ENCODE data around the gene CARNS1.
"Not testable (repeated sequence)": the region's sequence is repeated elsewhere in the genome, so short reads cannot be mapped to it uniquely, and the experiment has no call there.

CARNS1 gene

DNA sequence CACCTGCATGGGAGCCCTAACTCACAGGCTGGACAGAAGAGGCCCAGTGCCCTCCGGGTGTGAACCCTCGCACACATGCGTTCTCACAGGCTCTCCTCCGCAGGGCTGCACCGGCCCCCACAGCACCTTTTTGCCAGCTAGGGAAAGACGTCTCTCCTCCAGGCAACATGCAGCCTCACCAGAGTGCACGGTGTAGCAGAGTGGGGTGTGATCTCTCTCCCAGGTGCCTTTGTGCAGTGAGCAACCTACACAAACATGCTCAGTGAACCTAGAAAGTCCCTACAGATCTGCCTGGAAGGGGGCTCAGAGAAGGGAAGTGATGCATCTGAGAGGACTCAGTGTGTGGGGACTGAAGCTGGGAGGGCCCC, 3.7 kb upstream of the CARNS1 start:
- DNase-seq = no peak

GRCh38 chr11:67412495-67413179, 2.8 kb upstream of the CARNS1 start:
- DNase-seq = no peak

DNA sequence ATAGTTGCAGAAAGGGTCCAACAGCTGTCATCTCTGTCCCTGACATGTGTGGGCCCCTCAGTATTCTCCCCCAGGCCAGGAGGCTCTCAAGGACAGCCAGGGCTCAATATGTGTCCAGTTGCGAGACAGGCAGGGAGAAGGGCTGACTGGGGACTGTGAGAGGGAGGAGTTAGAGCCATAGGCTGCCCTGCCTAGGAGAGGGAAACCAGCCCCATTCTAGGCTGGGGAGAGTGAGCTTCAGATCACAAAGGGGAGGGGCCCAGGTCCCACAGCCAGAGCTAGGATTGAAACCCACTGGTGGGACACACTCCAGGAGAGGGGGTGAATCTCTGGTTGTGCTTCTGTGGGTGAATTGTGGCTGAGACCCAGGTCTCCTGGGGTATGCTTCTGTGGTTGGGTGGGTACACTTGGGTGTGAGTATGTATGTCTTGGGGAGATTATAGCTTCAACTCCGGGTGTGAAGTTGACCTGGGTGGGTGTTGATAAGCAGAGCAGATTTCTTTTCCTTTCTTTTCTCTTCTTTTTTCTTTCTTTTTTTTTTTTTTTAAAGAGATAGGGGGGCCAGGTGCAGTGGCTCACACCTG, 2.1 kb upstream of the CARNS1 start:
- no peak for DNase-seq

DNA sequence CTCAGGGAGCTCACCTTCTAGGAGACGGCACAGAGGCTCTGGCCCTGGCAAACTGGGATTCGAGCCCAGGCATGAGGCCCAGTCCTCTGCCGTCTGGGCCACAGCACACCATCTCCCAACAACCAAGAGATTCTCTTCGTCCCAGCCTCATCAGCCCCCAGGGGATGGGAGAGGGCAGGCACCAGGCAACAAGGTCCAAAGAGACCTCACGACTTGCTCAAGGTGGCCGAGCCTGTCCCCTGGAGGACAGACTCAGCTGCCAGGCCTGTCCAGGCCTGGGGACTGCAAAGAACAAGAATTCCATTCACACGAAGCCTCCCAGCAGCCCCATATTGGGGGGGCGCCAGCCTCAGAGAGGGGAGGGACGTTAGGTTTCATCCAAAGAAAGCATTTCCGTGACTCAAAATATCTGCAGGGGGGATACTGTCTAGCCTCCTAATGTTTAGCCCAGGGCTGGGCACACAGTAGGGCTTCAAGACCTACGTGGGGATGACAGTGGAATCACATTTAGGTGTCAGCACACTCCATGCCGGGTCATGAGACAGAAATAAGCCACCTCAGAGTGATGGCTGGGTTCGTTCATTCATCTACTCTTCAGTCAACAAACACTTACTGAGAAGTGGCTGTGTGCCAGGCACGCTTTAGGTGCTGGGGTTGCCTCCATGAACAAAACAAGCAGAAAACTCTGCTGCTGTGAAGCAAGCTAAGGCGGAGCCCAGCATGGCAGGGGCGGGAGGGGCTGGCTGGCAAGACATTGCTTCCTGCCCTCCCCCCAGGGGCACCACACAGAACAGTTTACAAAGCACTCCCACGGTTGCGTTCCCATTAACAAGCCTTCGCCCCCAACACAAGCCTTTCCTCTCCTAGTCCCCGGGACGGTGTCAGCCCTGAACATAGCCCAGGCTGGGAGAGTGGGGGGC, 1.2 kb downstream of the CARNS1 start:
- no peak for DNase-seq

DNA sequence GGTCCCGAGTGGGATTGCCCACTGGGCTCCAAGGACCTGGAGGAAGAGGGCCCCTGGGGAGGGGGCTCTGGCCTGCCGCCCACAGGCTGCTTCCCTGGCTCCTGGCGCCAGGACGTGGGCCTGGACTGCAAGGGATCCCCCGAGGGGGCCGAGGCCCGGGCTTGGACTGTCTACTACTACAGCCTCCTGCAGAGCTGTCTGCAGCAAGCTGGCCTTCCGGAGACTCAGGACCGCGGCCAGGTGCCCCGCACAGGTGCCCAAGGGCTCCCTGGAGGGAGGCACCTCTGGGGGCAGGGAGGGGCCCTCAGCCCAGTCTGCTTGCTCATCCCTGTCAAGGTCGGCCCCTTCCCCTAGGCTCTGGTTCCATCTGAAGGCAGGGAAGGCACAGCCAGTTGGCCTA, 1.9 kb downstream of the CARNS1 start:
- DNase-seq = no peak

DNA sequence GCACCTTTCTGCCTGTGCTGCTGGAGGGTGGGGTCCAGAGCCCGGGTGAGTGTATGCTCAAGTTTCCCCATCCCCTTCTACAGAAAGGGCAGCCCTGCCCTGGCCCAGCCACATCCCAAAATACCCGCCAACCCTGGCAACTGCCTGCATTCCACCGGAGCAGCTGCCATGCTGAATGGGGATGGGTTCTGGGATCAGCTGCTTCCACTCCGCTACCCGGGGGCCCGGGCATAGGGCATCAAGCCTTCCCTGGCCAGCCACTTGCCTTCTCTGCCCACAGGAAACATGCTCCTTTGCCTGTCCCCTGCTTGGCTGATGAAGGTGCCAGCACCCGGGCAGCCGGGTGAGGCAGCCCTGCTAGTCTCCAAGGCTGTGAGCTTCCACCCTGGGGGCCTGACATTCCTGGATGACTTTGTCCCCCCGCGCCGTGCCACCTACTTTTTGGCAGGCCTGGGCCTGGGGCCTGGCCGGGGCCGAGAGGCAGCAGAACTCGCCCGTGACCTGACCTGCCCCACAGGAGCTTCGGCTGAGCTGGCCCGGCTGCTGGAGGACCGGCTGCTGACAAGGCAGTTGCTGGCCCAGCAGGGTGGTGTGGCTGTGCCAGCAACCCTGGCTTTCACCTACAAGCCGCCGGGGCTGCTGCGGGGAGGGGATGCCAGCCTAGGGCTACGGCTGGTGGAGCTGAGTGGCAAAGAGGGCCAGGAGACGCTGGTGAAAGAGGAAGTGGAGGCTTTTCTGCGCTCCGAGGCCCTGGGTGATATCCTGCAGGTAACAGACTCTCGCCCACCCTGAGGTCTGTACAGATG, 3.2 kb downstream of the CARNS1 start:
- no peak for DNase-seq

DNA sequence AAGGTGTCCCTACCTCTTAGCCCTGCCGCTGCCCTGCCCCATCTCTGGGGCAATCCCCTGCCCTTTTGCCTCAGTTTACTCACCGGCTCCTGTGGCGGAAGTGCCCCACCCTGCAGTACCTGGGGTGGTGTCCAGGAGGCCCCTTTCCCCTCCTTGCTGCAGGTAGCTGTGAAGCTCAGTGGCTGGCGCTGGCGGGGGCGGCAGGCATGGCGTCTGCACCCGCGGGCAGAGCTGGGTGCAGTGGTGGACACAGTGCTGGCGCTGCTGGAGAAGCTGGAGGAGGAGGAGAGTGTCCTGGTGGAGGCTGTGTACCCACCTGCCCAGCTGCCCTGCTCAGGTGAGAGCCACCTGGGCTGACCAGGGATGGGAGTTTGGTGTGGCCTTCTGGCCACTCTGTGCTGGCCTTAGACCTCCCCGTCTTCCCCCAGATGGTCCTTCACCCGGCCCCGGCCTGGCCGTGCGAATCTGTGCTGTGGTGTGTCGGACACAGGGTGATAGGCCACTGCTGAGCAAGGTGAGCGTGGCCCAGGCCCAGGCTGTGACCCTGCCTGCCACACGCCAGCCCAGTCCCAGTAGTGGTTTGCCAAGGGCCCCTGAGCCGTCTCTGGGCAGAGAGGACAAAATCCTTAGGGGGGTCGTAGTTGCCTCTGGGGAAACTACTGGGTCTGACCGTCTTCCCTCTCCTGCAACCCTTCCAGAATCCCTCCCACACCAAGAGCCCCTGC, 4.0 kb downstream of the CARNS1 start:
- DNase-seq = no peak

DNA sequence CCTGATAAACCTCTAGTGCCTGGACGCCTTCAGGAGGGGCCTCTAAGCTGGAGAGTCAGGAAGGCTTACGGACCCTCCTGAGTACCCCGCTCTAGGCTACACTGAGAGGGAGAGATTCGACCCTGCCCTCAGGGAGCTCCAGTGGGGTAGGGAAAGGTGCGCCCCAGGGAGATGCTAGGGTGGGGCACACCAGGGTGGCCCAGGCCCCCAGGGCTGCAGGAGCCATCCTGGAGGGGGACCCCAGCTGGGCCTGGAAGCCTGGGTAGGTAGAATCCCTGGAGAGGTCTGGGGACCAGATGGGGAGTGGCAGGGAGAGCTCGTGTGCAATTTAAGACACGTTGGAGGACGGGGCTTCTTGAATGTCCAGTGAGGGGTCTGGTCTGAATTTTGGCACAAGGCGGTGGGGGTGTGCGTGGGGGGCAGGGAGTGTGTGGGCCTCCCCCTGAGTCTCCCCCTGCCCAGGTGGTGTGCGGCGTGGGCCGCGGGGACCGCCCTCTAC, 4.7 kb downstream of the CARNS1 start:
- DNase-seq = no peak

DNA sequence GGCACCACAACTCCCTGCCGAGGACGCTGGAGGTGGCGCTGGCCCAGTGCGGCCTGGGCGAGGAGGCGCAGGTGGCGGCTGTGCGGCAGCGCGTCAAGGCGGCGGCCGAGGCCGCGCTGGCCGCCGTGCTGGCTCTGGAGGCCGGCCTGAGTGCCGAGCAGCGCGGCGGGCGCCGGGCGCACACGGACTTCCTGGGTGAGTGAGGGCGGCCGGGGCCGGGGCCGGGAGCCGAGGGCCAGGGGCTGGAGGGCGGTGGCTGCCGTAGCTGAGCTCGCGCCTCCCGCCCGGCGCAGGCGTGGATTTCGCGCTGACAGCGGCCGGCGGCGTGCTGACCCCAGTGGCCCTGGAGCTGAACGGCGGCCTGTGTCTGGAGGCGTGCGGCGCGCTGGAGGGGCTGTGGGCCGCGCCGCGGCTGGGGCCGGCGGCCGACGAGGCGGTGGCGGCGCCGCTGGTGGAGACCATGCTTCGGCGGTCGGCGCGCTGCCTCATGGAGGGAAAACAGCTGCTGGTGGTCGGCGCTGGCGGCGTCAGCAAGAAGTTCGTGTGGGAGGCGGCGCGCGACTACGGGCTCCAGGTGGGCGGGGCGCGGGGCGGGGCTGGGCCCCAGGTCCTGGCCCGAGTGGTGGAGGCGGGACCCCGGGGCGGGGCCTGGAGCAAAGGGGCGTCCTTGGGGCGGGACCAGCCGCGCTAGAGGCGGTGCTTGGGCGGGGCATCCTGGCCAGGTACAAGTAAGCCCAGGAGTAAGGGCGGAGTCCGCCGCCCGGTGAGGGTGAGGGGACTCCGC, 5.4 kb downstream of the CARNS1 start:
- peak; percentile 37 for DNase-seq

DNA sequence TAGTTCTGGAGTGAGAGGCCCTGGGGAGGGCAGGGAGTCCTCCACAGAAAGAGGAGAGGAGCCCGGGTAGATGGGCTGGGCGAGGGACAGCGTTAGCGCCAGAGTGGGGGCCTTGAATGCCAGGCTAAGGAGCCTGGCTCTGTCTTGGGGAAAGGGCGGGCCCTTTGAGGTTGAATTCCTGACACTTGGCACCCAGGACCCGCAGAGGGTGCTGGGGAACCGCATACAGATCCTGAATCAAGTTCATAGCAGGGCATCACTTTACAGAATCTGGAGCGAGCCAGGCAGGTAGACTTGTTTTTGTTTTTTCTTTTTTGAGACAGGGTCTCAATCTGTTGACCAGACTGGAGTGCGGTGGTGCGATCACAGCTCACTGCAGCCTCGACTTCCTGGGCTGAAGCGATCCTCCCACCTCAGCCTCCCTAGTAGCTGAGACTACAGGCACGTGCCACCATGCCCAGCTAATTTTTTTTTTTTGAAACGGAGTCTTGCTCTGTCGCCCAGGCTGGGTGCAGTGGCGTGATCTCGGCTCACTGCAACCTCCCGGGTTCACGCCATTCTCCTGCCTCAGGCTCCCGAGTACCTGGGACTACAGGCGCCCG, 6.1 kb downstream of the CARNS1 start:
- DNase-seq = no peak

GRCh38 chr11:67422891-67423290, 7.4 kb downstream of the CARNS1 start:
- no peak for DNase-seq

- no peak for DNase-seq
These were observed 8.0 kb downstream of the CARNS1 start for GRCh38 chr11:67423466-67423865.

DNA sequence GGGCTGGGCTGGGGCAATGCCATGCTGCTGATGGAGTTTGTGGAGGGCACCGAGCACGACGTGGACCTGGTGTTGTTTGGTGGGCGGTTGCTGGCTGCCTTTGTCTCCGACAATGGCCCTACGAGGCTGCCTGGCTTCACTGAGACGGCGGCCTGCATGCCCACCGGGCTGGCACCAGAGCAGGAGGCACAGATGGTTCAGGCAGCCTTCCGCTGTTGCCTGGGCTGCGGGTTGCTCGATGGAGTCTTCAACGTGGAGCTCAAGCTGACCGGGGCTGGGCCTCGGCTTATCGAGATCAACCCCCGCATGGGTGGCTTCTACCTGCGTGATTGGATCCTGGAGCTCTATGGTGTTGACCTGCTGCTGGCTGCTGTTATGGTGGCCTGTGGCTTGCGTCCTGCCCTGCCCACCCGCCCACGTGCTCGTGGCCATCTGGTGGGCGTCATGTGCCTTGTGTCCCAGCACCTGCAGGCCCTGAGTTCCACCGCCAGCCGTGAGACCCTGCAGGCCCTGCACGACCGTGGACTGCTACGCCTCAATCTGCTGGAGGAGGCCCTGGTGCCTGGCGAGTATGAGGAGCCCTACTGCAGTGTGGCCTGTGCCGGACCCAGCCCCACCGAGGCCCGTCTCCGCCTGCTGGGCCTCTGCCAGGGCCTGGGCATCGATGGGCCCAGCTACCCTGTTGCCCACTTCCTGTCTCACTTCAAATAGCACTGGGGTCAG, 8.6 kb downstream of the CARNS1 start:
- no peak for DNase-seq

DNA sequence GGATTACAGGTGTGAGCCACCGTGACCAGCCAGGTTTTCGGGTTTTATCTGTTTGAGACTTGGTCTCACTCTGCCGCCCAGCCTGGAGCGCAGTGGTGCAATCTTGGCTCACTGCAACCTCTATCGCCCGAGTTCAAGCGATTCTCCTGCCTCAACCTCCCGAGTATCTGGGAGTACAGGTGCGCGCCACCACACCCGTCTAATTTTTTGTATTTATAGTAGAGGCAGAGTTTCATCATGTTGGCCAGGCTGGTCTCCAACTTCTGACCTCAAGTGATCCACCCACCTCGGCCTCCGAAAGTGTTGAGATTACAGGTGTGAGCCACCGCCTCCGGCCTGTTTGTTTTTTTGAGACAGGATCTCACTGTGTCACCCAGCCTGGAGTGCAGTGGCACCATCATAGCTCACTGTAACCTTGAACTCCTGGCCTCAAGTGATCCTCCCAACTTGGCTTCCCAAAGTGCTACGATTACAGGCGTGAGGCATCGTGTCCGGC, 11.9 kb downstream of the CARNS1 start:
- DNase-seq = not testable (repeated sequence)

DNA sequence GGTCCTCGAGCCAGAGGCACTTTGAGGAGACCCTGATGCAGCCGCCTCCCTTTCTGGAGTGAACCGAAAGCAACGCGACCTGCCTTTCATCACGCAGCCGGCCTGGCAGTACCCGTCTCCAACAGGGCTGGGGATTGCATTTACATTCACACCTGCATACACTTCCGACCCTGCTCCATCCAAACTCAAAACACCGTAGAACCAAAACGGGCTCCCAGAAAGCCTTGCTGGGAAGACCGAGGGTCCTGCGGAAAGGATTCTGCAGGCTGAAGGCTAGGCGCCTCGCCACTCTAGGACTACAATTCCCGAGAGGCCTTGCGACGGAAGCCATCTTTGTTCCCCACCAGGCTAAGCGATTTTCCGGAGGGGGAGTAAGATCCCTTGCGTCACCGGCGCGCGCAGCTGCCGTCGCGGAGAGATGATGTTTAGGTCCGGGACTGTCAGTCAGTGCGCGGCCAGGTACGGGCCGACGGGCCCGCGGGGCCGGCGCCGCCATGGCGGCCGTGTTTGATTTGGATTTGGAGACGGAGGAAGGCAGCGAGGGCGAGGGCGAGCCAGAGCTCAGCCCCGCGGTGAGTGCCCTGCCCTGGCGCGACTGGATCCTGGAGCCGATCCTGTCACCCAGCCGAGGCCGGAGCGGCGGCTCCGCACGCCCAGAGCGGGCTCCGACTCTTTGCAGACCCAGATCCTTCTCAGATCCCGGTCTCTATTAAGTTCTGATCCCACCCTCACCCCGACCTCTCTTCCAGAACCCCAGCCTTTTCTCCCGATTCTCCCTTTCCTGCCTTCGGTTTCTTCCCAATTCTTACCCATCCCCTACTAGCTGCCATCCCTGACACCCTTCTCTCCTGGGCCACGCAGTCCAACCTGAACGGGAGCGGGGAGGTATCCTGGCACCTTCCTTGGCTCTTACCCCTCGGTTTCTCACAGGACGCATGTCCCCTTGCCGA, 12.8 kb downstream of the CARNS1 start, which contains the start of gene RPS6KB2:
TSS of gene RPS6KB2 (plus strand) at position 443 of the 950 bp plus-strand sequence. CDS start at position 495, 52 bp downstream.
- DNase-seq = peak; percentile 26

DNA sequence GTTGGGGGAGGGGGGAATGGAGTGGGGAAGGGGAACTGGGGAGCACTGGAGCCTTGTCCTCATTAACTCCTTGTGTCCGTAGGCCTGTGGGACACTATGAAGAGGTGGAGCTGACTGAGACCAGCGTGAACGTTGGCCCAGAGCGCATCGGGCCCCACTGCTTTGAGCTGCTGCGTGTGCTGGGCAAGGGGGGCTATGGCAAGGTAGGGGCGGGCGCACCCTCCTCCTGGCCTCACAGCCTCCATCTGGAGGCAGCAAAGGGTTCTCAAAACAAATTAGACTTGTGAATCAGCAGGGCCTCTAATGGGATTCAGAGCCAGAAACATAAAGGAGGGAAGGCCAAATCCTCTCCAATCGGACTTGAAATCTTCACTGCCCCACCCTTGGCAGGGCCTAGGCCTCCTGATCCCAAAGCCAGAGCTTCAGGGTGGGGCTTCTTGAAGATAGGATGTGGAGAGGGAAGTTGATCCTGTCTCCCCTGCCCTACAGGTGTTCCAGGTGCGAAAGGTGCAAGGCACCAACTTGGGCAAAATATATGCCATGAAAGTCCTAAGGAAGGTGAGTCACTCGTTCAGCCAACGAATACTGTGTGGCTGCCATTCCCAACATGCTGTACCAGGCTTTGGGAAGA, 13.7 kb downstream of the CARNS1 start:
- DNase-seq = no peak

DNA sequence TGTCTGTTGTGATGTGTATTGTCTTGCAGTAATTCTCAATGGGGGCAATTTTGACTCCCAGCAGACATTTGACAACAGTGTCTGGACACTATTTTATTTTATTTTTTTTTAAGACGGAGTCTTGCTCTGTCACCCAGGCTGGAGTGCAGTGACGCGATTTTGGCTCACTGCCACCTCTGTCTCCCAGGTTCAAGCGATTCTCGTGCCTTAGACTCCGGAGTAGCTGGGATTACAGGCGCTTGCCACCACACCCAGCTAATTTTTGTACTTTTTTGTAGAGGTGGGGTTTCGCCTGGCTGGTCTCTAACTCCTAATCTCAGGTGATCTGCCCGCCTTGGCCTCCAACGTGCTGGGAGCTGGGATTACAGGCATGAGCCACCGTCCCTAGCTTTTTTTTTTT, 14.2 kb downstream of the CARNS1 start:
- no peak for DNase-seq
